Measurements from ENCODE around the gene RIT1.

- TF ChIP-seq POLR2AphosphoS5 (IDR thresholded peaks at IDR 0.05), result no peak
- TF ChIP-seq CTCF (IDR thresholded peaks at IDR 0.05), result no peak
- no peak for TF ChIP-seq POLR2A (IDR thresholded peaks at IDR 0.05)
- no peak for TF ChIP-seq EP300 (IDR thresholded peaks at IDR 0.05)
These were observed 33.2 kb downstream of the RIT1 start for GRCh38 chr1:155877945-155878344.

Measured in sigmoid colon (tissue), 4 donors.